SH-SY5Y (cell line): Measurements from ENCODE around the gene SRY.

ENCODE experiments used
- GATA2 ChIP-seq: IDR thresholded peaks from 2 replicates; pipeline ENCODE4 v1.6.1; 2011; ENCODE audit warnings: mild to moderate bottlenecking, low read depth, low read length
- GATA3 ChIP-seq: IDR thresholded peaks from 2 replicates; pipeline ENCODE4 v1.6.1; 2011; ENCODE audit warnings: low read depth, mild to moderate bottlenecking, low read length, moderate library complexity

SRY gene

DNA sequence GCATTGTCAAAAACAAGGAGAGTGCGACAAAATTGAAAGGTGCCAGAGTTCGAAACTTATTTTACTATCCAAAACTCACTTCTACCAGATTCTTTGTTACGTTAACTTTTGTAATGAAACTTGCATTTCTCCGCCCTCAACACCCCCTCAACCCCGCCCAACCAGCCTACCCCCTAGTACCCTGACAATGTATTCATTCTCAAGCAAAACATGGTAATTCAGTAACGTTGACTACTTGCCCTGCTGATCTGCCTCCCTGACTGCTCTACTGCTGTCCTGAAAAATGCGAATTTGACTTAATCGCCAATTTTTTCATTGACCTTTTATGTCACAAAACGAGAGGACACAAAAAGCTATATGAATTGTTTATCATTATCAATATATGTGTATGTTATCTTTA is at the start of gene SRY:
TSS of gene SRY (minus strand) at position 83 of the 400 bp plus-strand sequence. CDS start at position 4, 79 bp downstream.
- TF ChIP-seq GATA2, result no peak
- no peak for TF ChIP-seq GATA3

DNA sequence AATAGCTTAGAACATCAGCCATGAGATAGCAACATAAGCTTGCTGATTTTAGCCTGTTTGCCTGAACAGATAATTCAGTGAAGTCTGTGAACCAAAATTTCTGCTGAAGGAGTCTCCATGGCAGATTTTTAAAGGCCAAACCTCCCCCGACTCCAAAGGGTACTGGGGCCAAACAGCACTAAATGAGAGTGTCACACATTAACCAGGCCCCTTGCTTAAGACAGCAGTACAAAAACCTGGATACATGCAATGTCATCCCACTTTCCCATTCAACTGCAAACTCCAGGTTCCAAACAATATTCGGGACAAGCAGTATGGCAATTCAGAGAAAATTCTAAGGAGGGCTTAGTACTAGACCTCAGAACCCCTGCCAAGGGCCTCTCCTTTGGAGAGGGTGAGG is 49.6 kb upstream of the SRY start:
- TF ChIP-seq GATA3, result no peak

DNA sequence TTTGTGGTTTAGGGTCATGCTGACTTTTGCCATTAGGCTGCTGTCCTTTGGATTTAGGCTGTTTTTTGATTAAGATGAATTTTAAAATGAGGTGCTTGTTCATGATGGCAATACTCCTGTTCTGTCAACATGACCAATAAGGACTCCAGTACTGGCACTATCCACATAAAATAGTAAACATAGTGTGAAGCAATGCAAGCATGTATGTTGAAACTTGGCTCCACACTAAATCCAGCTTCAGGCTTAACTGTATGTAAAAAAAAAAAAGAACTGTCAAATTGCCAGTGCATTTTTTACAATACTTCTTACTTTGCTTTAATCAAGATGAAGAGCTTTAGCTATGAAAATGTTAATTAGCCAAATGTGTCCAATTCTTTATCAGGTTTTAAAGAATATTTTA is 47.7 kb upstream of the SRY start:
- no peak for TF ChIP-seq GATA2
- no peak for TF ChIP-seq GATA3

DNA sequence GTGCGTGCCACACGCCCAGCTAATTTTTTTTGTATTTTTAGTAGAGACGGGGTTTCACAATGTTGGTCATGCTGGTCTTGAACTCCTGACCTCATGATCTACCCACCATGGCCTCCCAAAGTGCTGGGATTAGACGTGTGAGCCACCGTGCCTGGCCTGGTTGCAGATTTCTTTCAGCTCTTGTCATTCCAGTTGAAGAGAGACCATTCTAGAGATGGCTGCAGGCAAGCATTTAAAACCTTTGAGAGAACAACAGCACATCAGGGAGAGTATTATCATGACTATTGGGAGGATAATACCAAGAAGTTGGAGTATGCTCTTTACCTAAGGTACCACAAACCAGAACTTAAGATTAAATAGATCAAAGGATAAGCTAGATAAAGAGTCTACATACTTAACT is 41.0 kb upstream of the SRY start:
- TF ChIP-seq GATA3, result no peak
- TF ChIP-seq GATA2, result no peak

DNA sequence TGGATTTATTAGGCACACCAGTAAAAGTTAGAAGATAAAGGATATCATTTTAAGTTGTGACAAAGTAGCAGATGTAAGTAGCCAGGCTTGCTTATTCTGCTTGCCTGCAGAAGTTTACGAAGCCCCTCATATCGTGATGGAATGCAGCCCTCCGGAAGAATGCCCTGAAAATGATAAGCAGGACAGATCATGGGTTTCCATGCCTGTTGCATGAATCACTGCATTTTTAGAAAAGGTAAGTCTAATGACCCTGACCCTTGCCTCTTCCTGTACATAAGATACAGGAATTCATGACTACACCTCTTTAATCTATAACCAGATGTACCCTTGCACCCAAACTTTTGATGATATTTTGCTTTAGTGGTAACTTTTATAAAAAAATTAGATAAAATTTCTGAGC is 37.0 kb upstream of the SRY start:
- TF ChIP-seq GATA3, result no peak
- no peak for TF ChIP-seq GATA2

DNA sequence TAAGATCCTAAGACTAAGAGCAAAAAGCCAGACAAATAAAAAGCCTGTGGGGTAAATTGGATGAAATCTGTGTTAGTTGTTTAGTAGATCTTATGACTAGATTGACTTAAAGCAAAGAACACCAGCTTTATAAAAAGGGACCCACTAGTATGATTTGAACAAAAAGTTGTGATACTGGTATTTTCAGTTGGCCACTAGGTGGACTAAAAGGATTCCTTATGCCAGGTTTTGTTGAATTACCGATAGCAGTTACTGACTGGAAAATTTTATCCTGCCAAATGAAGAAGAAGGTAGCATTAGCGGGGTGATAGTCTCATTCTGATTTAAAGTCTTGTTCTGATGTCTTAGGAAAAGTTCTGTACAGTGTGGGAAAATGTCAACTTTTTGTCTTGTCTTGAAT is 12.8 kb upstream of the SRY start:
- TF ChIP-seq GATA2 (no peak), GATA3 (no peak)

DNA sequence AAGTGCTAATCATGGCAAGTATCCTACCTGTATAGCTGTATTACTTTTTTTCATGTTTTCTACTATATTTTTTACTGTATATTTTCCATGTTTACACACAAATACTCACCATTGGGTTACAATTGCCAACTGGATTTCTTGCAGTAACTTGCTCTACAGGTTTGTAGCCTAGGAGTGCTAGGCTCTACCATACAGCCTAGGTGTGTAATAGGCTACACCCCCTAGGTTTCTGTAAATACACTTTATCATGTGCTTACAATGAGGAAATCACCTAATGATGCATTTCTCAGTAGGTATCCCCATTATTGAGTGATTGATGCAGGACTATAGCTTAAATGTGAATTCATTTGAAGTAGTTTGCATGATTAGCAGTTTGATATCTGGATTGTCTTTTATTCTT is 10.5 kb upstream of the SRY start:
- TF ChIP-seq GATA3 (no peak), GATA2 (no peak)

DNA sequence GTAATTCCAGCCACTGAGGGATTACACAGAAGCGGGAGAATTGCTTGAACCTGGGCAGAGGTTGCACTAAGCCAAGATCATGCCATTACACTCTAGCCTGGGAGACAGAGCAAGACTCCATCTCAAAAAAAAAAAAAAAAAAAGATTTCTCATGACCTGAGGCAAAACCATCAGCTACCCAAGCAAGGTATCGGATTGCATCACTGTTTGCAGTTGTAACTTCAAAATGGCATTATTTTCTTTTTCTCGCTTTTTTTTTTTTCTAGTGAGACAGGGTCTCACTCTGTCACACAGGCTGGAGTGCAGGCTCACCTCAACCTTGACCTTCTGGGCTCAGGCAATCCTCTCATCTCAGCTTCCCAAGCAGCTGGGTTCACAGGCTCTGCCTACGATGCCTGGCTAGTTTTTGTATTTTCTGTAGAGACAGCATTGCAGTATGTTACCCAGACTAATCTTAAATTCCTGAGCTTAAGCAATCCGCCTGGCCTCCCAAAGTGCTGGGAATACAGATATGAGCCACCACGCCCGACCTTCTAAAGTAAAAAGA is 9.6 kb upstream of the SRY start:
- TF ChIP-seq GATA2 (no peak), GATA3 (no peak)

DNA sequence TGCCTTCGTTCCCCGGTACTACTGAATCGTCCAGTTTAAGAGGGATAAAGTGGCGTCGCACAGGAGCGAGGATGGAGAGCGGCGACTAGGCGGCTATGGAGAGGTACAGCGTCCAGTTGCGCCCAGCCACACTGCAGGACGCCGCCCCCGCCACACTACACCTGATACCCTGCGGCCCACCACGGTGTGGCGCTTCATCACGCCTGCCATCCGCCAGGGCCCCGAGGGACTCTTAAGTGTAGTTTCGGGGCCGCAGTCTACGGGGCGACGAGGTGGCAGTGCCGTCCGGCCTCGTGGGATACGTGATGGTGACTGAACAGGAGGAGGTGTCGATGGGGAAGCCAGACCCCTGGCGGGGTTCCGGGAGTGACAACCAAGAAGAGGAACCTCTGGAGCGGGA is 2.3 kb upstream of the SRY start:
- TF ChIP-seq GATA3 (no peak), GATA2 (no peak)

DNA sequence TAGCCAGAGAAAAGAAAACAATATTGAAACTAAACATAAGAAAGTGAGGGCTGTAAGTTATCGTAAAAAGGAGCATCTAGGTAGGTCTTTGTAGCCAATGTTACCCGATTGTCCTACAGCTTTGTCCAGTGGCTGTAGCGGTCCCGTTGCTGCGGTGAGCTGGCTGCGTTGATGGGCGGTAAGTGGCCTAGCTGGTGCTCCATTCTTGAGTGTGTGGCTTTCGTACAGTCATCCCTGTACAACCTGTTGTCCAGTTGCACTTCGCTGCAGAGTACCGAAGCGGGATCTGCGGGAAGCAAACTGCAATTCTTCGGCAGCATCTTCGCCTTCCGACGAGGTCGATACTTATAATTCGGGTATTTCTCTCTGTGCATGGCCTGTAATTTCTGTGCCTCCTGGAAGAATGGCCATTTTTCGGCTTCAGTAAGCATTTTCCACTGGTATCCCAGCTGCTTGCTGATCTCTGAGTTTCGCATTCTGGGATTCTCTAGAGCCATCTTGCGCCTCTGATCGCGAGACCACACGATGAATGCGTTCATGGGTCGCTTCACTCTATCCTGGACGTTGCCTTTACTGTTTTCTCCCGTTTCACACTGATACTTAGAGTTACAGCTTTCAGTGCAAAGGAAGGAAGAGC is 488 bp downstream of the SRY start:
- no peak for TF ChIP-seq GATA2
- TF ChIP-seq GATA3, result no peak
